A673 (cell line): Measurements from ENCODE around the gene PPP1R8. TPM values are rescaled to one million over a fixed set of nuclear protein-coding genes. Genes with fewer than 3 reads are reported as not detected.

ENCODE experiments used
- BruUV-seq: library from RNA; stranded (reverse); fragments of 400-500 nt; replicated peaks from 2 replicates; lab custom pipeline; 2021; lab: Mats Ljungman, UMichigan
- CTCF ChIA-PET: fragments of 300-600 bp; sonication (Branson Sonifier 250); formaldehyde crosslinking; loops from one replicate; lab custom pipeline; 2022; ENCODE audit warnings: antibody characterized with exemption; lab: Charles Lee
- POLR2A ChIA-PET: fragments of 300-600 bp; sonication (Branson Sonifier 250); formaldehyde crosslinking; loops from one replicate; lab custom pipeline; 2022; ENCODE audit warnings: antibody characterized with exemption; ENCODE audit not compliant: low non-redundant PET; lab: Charles Lee
- DNase-seq: peaks from one replicate; pipeline ENCODE4 v3.0.0-alpha.2; 2015; ENCODE audit warnings: low spot score
- H3K27ac ChIP-seq: fragments of 200-600 bp; sonication (generic); 2 replicates; pipeline ENCODE4 v1.5.1; 2016; ENCODE audit warnings: mixed run types, low read depth, mild to moderate bottlenecking, mixed read lengths, antibody characterized with exemption, low read length; ENCODE audit not compliant: poor library complexity, severe bottlenecking
- H3K27me3 ChIP-seq: fragments of 200-600 bp; sonication (generic); replicated peaks from 2 replicates; pipeline ENCODE4 v1.6.1; 2017; ENCODE audit warnings: mixed run types, low read depth, mild to moderate bottlenecking, mixed read lengths, antibody characterized with exemption, low read length; ENCODE audit not compliant: insufficient read depth, poor library complexity
- H3K36me3 ChIP-seq: fragments of 200-600 bp; sonication (generic); 2 replicates; pipeline ENCODE4 v1.6.1; 2016; ENCODE audit warnings: mixed run types, mild to moderate bottlenecking, mixed read lengths, antibody characterized with exemption, low read length; ENCODE audit not compliant: insufficient read depth, poor library complexity, severe bottlenecking
- H3K4me1 ChIP-seq: fragments of 200-600 bp; sonication (generic); 2 replicates; pipeline ENCODE4 v1.6.1; 2017; ENCODE audit warnings: mixed run types, mild to moderate bottlenecking, mixed read lengths, antibody characterized with exemption, low read length; ENCODE audit not compliant: insufficient read depth, poor library complexity, severe bottlenecking
- H3K4me3 ChIP-seq: fragments of 200-600 bp; sonication (generic); 2 replicates; pipeline ENCODE4 v1.5.1; 2016; ENCODE audit warnings: low read depth, mixed run types, mild to moderate bottlenecking, mixed read lengths, low read length; ENCODE audit not compliant: poor library complexity, severe bottlenecking
- H3K9me3 ChIP-seq: fragments of 200-600 bp; sonication (generic); 2 replicates; pipeline ENCODE4 v1.6.1; 2016; ENCODE audit warnings: mixed run types, low read depth, mild to moderate bottlenecking, mixed read lengths, antibody characterized with exemption, low read length; ENCODE audit not compliant: poor library complexity, severe bottlenecking
- EZH2 ChIP-seq: fragments of 200-600 bp; sonication (generic); IDR thresholded peaks from 2 replicates; pipeline ENCODE4 v1.6.1; 2017; ENCODE audit warnings: borderline replicate concordance, low read depth, mild to moderate bottlenecking, mixed read lengths, antibody characterized with exemption, low read length; ENCODE audit not compliant: poor library complexity, severe bottlenecking
- intact Hi-C: fragments of 100-400 bp; cut with micrococcal nuclease; formaldehyde crosslinking; loops from one replicate; pipeline ENCODE4 v1.10.0; 2022; ENCODE audit not compliant: unreplicated experiment
- total RNA-seq: library from RNA; stranded (reverse); gene quantifications from 2 replicates; pipeline ENCODE4 v1.2.3, GENCODE V29; 2021
- TF ChIP-seq, protein P1 (sequence below): fragments of 300-800, 200-600 bp; sonication (generic); conservative IDR thresholded peaks from 2 replicates; pipeline ENCODE4 v1.5.1; 2017; ENCODE audit warnings: low read depth, mild to moderate bottlenecking, antibody characterized with exemption, low read length, moderate library complexity, mixed read lengths

Gene PPP1R8
- total RNA-seq, 1 experiment from 2014 or later: 60.9 TPM

DNA sequence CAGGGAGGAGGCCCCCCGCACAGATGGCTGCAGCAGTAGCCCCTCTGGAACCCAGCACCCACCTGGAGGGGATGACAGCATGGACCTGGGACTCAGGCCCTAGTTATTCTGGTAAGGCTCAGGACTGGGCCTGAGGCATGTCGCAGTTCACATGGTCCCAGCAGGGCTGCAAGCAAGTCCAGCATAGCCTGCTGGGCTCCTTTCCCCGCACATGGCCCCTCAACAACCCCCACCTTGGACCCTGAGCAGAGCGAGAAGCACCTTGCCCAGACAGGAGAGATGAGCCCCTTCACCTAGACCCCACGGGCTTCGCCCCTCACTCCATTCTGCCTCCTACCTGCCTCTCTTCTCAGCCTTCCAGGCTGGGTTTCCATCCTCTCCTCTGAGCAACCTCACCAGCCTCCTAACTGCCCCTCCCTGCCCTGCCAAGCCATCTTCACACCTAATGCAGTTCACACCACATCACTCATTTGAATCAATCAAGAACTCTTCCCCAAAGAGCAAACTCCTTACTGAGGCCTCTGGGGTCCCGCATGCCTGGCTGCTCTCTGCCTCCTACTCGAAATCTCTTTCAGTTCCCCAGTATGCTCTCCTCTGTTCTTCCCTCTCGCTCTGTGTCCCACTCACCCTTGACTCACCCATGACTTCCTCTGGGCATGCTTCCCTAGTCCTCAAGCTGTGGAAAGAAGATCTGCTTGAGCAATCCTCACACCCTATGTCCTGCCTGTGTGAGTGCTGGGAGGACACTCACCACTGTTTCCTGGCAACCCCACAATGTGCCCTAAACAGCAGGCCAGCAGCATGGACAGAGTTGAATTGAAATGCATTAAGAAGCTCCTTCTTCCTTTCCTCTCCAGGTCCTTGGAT is 32.3 kb downstream of the PPP1R8 start:
- TF ChIP-seq, protein P1, sequence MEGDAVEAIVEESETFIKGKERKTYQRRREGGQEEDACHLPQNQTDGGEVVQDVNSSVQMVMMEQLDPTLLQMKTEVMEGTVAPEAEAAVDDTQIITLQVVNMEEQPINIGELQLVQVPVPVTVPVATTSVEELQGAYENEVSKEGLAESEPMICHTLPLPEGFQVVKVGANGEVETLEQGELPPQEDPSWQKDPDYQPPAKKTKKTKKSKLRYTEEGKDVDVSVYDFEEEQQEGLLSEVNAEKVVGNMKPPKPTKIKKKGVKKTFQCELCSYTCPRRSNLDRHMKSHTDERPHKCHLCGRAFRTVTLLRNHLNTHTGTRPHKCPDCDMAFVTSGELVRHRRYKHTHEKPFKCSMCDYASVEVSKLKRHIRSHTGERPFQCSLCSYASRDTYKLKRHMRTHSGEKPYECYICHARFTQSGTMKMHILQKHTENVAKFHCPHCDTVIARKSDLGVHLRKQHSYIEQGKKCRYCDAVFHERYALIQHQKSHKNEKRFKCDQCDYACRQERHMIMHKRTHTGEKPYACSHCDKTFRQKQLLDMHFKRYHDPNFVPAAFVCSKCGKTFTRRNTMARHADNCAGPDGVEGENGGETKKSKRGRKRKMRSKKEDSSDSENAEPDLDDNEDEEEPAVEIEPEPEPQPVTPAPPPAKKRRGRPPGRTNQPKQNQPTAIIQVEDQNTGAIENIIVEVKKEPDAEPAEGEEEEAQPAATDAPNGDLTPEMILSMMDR: no peak
- TF ChIP-seq EZH2: no peak
- H3K36me3 ChIP-seq: no peaks in the 10 kb centered on the region
- no peak overlapping the region for H3K27ac ChIP-seq
- H3K27me3 ChIP-seq: no peaks in the 10 kb centered on the region
- no peak overlapping the region for H3K4me3 ChIP-seq
- intact Hi-C loops: no loop called here
- ChIA-PET CTCF (no interaction called here), POLR2A (no interaction called here)
- BruUV-seq: no TSS peak
- no peak for DNase-seq
- peaks cover 4% of the 10 kb centered on the region for H3K4me1 ChIP-seq
- H3K9me3 ChIP-seq: no peaks in the 10 kb centered on the region

DNA sequence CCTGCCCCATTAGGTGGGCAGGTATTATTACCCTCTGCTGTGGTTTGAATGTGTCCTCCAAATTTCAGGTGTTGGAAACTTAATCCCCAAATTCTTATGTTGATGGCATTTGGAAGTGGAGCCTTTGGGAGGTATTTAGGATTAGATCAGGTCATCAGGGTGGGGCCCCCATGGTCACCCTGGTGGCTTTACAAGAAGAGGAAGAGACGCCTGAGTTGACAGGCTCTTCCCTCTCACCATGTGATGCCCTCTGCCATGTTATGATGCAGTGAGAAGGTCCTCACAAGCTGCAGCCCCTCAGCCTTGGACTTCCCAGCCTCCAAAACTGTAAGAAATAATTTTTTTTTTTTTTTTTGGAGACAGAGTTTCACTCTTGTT is 32.9 kb downstream of the PPP1R8 start:
- Histone ChIP-seq H3K4me1 (no peaks in the 10 kb centered on the region), H3K36me3 (no peaks in the 10 kb centered on the region), H3K4me3 (no peak overlapping the region), H3K27ac (no peak overlapping the region), H3K9me3 (no peaks in the 10 kb centered on the region), H3K27me3 (no peaks in the 10 kb centered on the region)
- no TSS peak for BruUV-seq
- no peak for TF ChIP-seq EZH2
- TF ChIP-seq, protein P1: no peak
- intact Hi-C loops: no loop called here
- DNase-seq: no peak
- POLR2A ChIA-PET: no interaction called here
- CTCF ChIA-PET: no interaction called here

DNA sequence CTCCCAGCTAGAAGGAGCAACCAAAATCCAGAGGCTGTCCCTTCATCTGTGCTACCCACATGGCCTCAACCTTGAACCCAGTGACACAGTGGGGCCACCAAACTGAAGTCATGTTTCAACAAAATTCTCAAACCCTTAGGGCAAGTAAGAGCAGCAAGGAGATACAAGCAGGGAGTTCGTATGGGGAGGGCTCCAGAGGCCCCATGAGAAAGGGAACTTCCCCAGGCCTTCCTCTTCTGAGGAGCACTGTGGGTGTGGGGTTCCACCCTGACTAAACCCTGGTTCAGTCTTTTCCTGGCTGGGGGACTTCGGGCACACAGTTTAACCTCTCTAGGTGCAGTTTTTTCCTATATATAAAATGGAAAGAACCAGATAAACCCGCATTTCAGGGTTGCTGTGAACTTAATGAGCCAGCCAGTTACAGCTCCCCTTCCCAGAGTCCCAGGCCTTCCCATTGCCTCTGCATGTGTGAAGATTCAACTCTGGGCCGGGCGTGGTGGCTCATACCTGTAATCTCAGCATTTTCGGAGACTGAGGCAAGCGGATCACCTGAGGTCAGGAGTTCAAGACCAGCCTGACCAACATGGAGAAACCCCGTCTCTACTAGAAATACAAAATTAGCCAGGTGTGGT is 33.8 kb downstream of the PPP1R8 start:
- Histone ChIP-seq H3K4me3 (no peak overlapping the region), H3K36me3 (no peaks in the 10 kb centered on the region), H3K9me3 (no peaks in the 10 kb centered on the region), H3K27me3 (no peaks in the 10 kb centered on the region), H3K4me1 (no peaks in the 10 kb centered on the region), H3K27ac (no peak overlapping the region)
- TF ChIP-seq EZH2: no peak
- TF ChIP-seq, protein P1: no peak
- ChIA-PET POLR2A (no interaction called here), CTCF (no interaction called here)
- no peak for DNase-seq
- intact Hi-C loops: no loop called here
- no TSS peak for BruUV-seq
